GM12892 (cell line): ENCODE measurements around the gene IFIT1B.
A peak's percentile ranks its signal among the peaks of the same experiment; 100 is the strongest.

ENCODE experiments used
- DNase-seq: peaks from one replicate; pipeline ENCODE4 v3.0.0; 2011; ENCODE audit not compliant: insufficient read length
- FAIRE-seq: peaks from 2 replicates; lab custom pipeline; 2011; peaks lifted over from hg19 to GRCh38; lab: Jason Lieb, UNC
- POLR2A ChIP-seq: IDR thresholded peaks from 2 replicates; pipeline ENCODE4 v1.6.1; 2011; ENCODE audit warnings: low read depth, low read length, control low read depth
- POLR2AphosphoS5 ChIP-seq: IDR thresholded peaks from 2 replicates; pipeline ENCODE4 v1.6.1; 2011; ENCODE audit warnings: low read depth, low read length, control low read depth
- TAF1 ChIP-seq: IDR thresholded peaks from 2 replicates; pipeline ENCODE4 v1.6.1; 2011; ENCODE audit warnings: low read depth, mild to moderate bottlenecking, control low read depth, low read length, borderline replicate concordance

The IFIT1B gene

GRCh38 chr10:89351780-89352597 is 25.9 kb upstream of the IFIT1B start:
- TF ChIP-seq POLR2AphosphoS5, result no peak
- no peak for TF ChIP-seq TAF1
- no peak for TF ChIP-seq POLR2A
- DNase-seq (no peak), FAIRE-seq (no peak)

- no peak for DNase-seq
- no peak for FAIRE-seq
- no peak for TF ChIP-seq TAF1
- TF ChIP-seq POLR2A, result no peak
- no peak for TF ChIP-seq POLR2AphosphoS5
These were observed 25.1 kb upstream of the IFIT1B start for GRCh38 chr10:89352802-89353201.

- FAIRE-seq, result no peak
- no peak for TF ChIP-seq TAF1
- TF ChIP-seq POLR2A, result no peak
- TF ChIP-seq POLR2AphosphoS5, result no peak
These were observed 22.4 kb upstream of the IFIT1B start for GRCh38 chr10:89355394-89355931.

GRCh38 chr10:89357096-89357495 is 20.8 kb upstream of the IFIT1B start:
- DNase-seq, result no peak
- FAIRE-seq, result no peak
- no peak for TF ChIP-seq TAF1
- TF ChIP-seq POLR2A, result no peak
- no peak for TF ChIP-seq POLR2AphosphoS5

More at GRCh38 chr10:89355394-89355931, 22.4 kb upstream of the IFIT1B start:
- DNase-seq, result no peak

- FAIRE-seq (no peak), DNase-seq (no peak)
- TF ChIP-seq TAF1, result no peak
- no peak for TF ChIP-seq POLR2A
- no peak for TF ChIP-seq POLR2AphosphoS5
These were observed 19.9 kb upstream of the IFIT1B start for GRCh38 chr10:89357975-89358374.

- TF ChIP-seq POLR2A, result no peak
- TF ChIP-seq POLR2AphosphoS5, result no peak
- no peak for TF ChIP-seq TAF1
- FAIRE-seq (no peak), DNase-seq (no peak)
These were observed 17.7 kb upstream of the IFIT1B start for GRCh38 chr10:89360157-89360556.

- TF ChIP-seq POLR2A (no peak), TAF1 (no peak), POLR2AphosphoS5 (no peak)
- FAIRE-seq (no peak), DNase-seq (no peak)
These were observed 14.9 kb upstream of the IFIT1B start for GRCh38 chr10:89362929-89363328.

GRCh38 chr10:89363729-89364442 is 14.0 kb upstream of the IFIT1B start:
- FAIRE-seq (no peak), DNase-seq (no peak)
- TF ChIP-seq POLR2A (no peak), POLR2AphosphoS5 (no peak), TAF1 (no peak)

- FAIRE-seq (no peak), DNase-seq (no peak)
- no peak for TF ChIP-seq POLR2A
- no peak for TF ChIP-seq POLR2AphosphoS5
- TF ChIP-seq TAF1, result no peak
These were observed 13.3 kb upstream of the IFIT1B start for GRCh38 chr10:89364531-89364930.

GRCh38 chr10:89367529-89367928 is 10.3 kb upstream of the IFIT1B start:
- DNase-seq (no peak), FAIRE-seq (peak; percentile 85)
- TF ChIP-seq TAF1 (no peak), POLR2A (no peak), POLR2AphosphoS5 (no peak)

- DNase-seq (no peak), FAIRE-seq (no peak)
- TF ChIP-seq POLR2AphosphoS5 (no peak), POLR2A (no peak), TAF1 (no peak)
These were observed 9.7 kb upstream of the IFIT1B start for GRCh38 chr10:89368129-89368528.
